Endothelial cell of umbilical vein (primary cell): ENCODE measurements around the gene ACE. TPM values are rescaled to one million over a fixed set of nuclear protein-coding genes. Genes with fewer than 3 reads are reported as not detected.
"Not testable (repeated sequence)": the region's sequence is repeated elsewhere in the genome, so short reads cannot be mapped to it uniquely, and the experiment has no call there.

Experiments
- BruUV-seq: library from RNA; stranded (reverse); fragments of 400-500 nt; replicated peaks from 2 replicates; lab custom pipeline; 2021; lab: Mats Ljungman, UMichigan
- CTCF ChIA-PET: fragments of 300-600, 350-600 bp; sonication (Branson Sonifier 250); formaldehyde crosslinking; loops from one replicate; lab custom pipeline; 2021; ENCODE audit warnings: antibody characterized with exemption, inconsistent platforms; lab: Charles Lee
- POLR2A ChIA-PET: fragments of 300-600, 350-600 bp; sonication (Branson Sonifier 250); formaldehyde crosslinking; loops from one replicate; lab custom pipeline; 2021; ENCODE audit warnings: antibody characterized with exemption, inconsistent platforms; lab: Charles Lee
- DNase-seq: peaks from one replicate; pipeline ENCODE4 v3.0.0-alpha.2; 2011; ENCODE audit warnings: low read depth, low spot score
- FAIRE-seq: peaks from 2 replicates; lab custom pipeline; 2011; peaks lifted over from hg19 to GRCh38; lab: Jason Lieb, UNC
- H2AFZ ChIP-seq: 2 replicates; pipeline ENCODE4 v1.6.0; 2012; ENCODE audit warnings: low read depth, low read length, control low read depth, inconsistent platforms
- H3K27ac ChIP-seq: 2 replicates; pipeline ENCODE4 v1.5.1; 2011; ENCODE audit warnings: low read depth, mild to moderate bottlenecking, control low read depth, low read length, moderate library complexity; ENCODE audit not compliant: insufficient read depth
- H3K27me3 ChIP-seq, 2 experiments: 2 replicates each; pipeline versions ENCODE4 v1.6.0 to v1.6.1; 2011; ENCODE audit warnings: low read length in 2 of 2, mixed read lengths in 1 of 2; ENCODE audit not compliant: control insufficient read depth in 2 of 2, insufficient read depth in 2 of 2
- H3K36me3 ChIP-seq, 2 experiments: 2 replicates in 1 of 2; 3 replicates in 1 of 2; pipeline ENCODE4 v1.5.1; 2011; ENCODE audit warnings: low read length in 2 of 2, mild to moderate bottlenecking in 1 of 2, moderate library complexity in 1 of 2; ENCODE audit not compliant: control insufficient read depth in 2 of 2, insufficient read depth in 2 of 2; ENCODE audit errors: extremely low read depth in 1 of 2
- H3K4me1 ChIP-seq: 3 replicates; pipeline ENCODE4 v1.5.1; 2011; ENCODE audit warnings: mild to moderate bottlenecking, low read length; ENCODE audit not compliant: control insufficient read depth, insufficient read depth; ENCODE audit errors: extremely low read depth
- H3K4me2 ChIP-seq: 2 replicates; pipeline ENCODE4 v1.6.1; 2011; ENCODE audit warnings: low read length, control low read depth, mixed read lengths; ENCODE audit not compliant: insufficient read depth
- H3K4me3 ChIP-seq, 3 experiments: fragments of 200-600 bp in 1 of 3; sonication (generic), shearing (Covaris generic) in 1 of 3; replicated peaks in 1 of 3; 2 replicates each; pipeline ENCODE4 v1.5.1; 2011 to 2016; ENCODE audit warnings: control low read depth in 3 of 3, low read length in 3 of 3, mild to moderate bottlenecking in 2 of 3, inconsistent platforms in 1 of 3, low read depth in 1 of 3, moderate library complexity in 1 of 3; ENCODE audit not compliant: insufficient read depth in 1 of 3
- H3K79me2 ChIP-seq: 2 replicates; pipeline ENCODE4 v1.6.0; 2012; ENCODE audit warnings: low read length, inconsistent platforms; ENCODE audit not compliant: control insufficient read depth, insufficient read depth
- H3K9ac ChIP-seq: replicated peaks from 2 replicates; pipeline ENCODE3; 2011; ENCODE audit warnings: low read length, control low read depth; ENCODE audit not compliant: insufficient read depth; ENCODE audit errors: extremely low read depth
- H3K9me1 ChIP-seq: replicated peaks from 3 replicates; pipeline ENCODE4 v1.6.0; 2011; ENCODE audit warnings: mild to moderate bottlenecking, low read length; ENCODE audit not compliant: control insufficient read depth, insufficient read depth; ENCODE audit errors: extremely low read depth
- H3K9me3 ChIP-seq: replicated peaks from 2 replicates; pipeline ENCODE4 v1.5.1; 2012; ENCODE audit warnings: low read length, inconsistent platforms; ENCODE audit not compliant: control insufficient read depth, insufficient read depth
- H4K20me1 ChIP-seq: replicated peaks from 2 replicates; pipeline ENCODE3; 2011; ENCODE audit warnings: mild to moderate bottlenecking, low read length; ENCODE audit not compliant: control insufficient read depth, insufficient read depth; ENCODE audit errors: extremely low read depth
- EZH2 ChIP-seq: IDR thresholded peaks from 2 replicates; pipeline ENCODE4 v1.6.1; 2012; ENCODE audit warnings: borderline replicate concordance, low read depth, mild to moderate bottlenecking, moderate library complexity, low read length, inconsistent platforms; ENCODE audit not compliant: severe bottlenecking
- FOS ChIP-seq: IDR thresholded peaks from 2 replicates; pipeline ENCODE4 v1.6.1; 2011; ENCODE audit warnings: mild to moderate bottlenecking, low read length, moderate library complexity, borderline replicate concordance; ENCODE audit not compliant: insufficient read depth
- GATA2 ChIP-seq: IDR thresholded peaks from 2 replicates; pipeline ENCODE4 v1.7.0; 2011; ENCODE audit warnings: low read depth, mild to moderate bottlenecking, moderate library complexity, mixed read lengths, low read length; ENCODE audit not compliant: insufficient read length, insufficient read depth
- JUN ChIP-seq: IDR thresholded peaks from 2 replicates; pipeline ENCODE4 v1.6.1; 2011; ENCODE audit warnings: borderline replicate concordance, low read depth; ENCODE audit not compliant: insufficient read length, insufficient read depth
- MYC ChIP-seq: IDR thresholded peaks from one replicate; pipeline ENCODE4 v1.6.1; 2011; ENCODE audit warnings: mild to moderate bottlenecking, low read depth, low read length
- POLR2A ChIP-seq: IDR thresholded peaks from 2 replicates; pipeline ENCODE4 v1.6.1; 2012; ENCODE audit warnings: low read depth, mild to moderate bottlenecking, control low read depth, low read length
- POLR2AphosphoS5 ChIP-seq: IDR thresholded peaks from 2 replicates; pipeline ENCODE4 v1.6.1; 2012; ENCODE audit warnings: low read depth, mild to moderate bottlenecking, control low read depth, low read length, moderate library complexity; ENCODE audit not compliant: insufficient read depth
- dilution Hi-C: fragments of 300-500 bp; cut with MboI; formaldehyde crosslinking; loops from one replicate; pipeline ENCODE4 v1.15.0; 2019; ENCODE audit warnings: low sequenced_read_pairs; ENCODE audit not compliant: extremely low pct_ligation_motif_present
- intact Hi-C: fragments of 100-400 bp; cut with micrococcal nuclease; formaldehyde crosslinking; loops from one replicate; pipeline ENCODE4 v1.10.0; 2022
- polyA plus RNA-seq, 4 experiments: library from polyadenylated mRNA; depleted of rRNA in 3 of 4; stranded (reverse) in 3 of 4; unstranded in 1 of 4; fragments of >200 nt; gene quantifications; 2 replicates each; pipeline versions ENCODE4 v1.2.1 to v1.2.3, GENCODE V29; 2011 to 2012; ENCODE audit warnings: missing spikeins in 1 of 4
- total RNA-seq: library from RNA; stranded (reverse); gene quantifications from 2 replicates; pipeline ENCODE4 v1.2.3, GENCODE V29; 2021
- TF ChIP-seq, protein P1 (sequence below): IDR thresholded peaks from 2 replicates; pipeline ENCODE4 v1.6.1; 2011; ENCODE audit not compliant: insufficient read depth, insufficient read length
- TF ChIP-seq, protein P2 (sequence below), 2 donors: IDR thresholded peaks; 1 replicate in 1 of 2; 2 replicates in 1 of 2; pipeline ENCODE4 v1.5.1; 2011; ENCODE audit warnings: low read length in 2 of 2, mild to moderate bottlenecking in 2 of 2, moderate library complexity in 2 of 2, control low read depth in 1 of 2, inconsistent platforms in 1 of 2, low read depth in 1 of 2; ENCODE audit not compliant: insufficient read depth in 1 of 2; ENCODE audit errors: extremely low read depth in 1 of 2

ACE gene
- total and polyA plus RNA-seq, 2 donors (not counting 3 experiments of a cell fraction or from before 2014, with no cell fraction given) = 63.4 to 207 TPM

DNA sequence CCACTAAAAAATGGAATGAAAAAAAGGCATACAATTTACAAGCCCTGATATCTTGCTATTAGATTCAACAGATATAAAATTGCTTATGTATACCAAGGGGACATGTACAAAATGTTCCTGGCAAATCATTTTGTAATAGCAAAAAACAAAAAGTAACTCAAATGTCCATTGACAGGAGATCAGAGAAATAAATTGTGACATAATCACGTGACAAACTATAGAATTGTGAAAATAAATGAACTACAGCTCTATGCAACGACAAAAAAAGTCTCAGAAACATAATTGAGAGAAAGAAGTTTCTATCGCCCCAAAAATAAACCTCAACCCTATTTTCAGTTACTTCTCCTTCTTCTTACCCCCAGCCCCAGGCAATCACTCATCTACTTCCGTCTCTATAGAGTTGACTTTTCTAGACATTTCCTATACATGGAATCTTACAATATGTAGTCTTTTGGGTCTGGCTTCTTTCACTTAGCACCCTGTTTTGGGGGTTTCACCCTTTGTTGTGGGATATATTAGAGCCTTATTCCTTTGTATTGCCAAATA, 12.1 kb upstream of the ACE start:
- dilution Hi-C loops (no loop called here), intact Hi-C loops (no loop called here)
- H3K4me1 ChIP-seq = peaks cover 6% of the 10 kb centered on the region
- H3K4me2 ChIP-seq = no peak overlapping the region
- no peak overlapping the region for H2AFZ ChIP-seq
- H3K9ac ChIP-seq = no peak overlapping the region
- BruUV-seq = no TSS peak
- no peaks in the 10 kb centered on the region for H3K9me1 ChIP-seq
- no peaks in the 10 kb centered on the region for H4K20me1 ChIP-seq
- no peak for TF ChIP-seq FOS
- no peak for TF ChIP-seq GATA2
- TF ChIP-seq, protein P1, sequence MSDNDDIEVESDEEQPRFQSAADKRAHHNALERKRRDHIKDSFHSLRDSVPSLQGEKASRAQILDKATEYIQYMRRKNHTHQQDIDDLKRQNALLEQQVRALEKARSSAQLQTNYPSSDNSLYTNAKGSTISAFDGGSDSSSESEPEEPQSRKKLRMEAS = no peak
- TF ChIP-seq POLR2AphosphoS5 = no peak
- TF ChIP-seq MYC = no peak
- TF ChIP-seq, protein P2, sequence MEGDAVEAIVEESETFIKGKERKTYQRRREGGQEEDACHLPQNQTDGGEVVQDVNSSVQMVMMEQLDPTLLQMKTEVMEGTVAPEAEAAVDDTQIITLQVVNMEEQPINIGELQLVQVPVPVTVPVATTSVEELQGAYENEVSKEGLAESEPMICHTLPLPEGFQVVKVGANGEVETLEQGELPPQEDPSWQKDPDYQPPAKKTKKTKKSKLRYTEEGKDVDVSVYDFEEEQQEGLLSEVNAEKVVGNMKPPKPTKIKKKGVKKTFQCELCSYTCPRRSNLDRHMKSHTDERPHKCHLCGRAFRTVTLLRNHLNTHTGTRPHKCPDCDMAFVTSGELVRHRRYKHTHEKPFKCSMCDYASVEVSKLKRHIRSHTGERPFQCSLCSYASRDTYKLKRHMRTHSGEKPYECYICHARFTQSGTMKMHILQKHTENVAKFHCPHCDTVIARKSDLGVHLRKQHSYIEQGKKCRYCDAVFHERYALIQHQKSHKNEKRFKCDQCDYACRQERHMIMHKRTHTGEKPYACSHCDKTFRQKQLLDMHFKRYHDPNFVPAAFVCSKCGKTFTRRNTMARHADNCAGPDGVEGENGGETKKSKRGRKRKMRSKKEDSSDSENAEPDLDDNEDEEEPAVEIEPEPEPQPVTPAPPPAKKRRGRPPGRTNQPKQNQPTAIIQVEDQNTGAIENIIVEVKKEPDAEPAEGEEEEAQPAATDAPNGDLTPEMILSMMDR (IDR thresholded peaks at IDR 0.05; ENCODE audit: extremely low read depth in 1 of 2, insufficient read depth in 1 of 2, low read depth in 1 of 2, low read length in 2 of 2) = no peak
- no peak for TF ChIP-seq EZH2
- TF ChIP-seq POLR2A = no peak
- TF ChIP-seq JUN = no peak
- H3K27ac ChIP-seq = no peak overlapping the region
- DNase-seq (no peak), FAIRE-seq (no peak)
- no peak overlapping the region for H3K4me3 ChIP-seq
- H3K9me3 ChIP-seq = no peaks in the 10 kb centered on the region
- POLR2A ChIA-PET = no interaction called here
- H3K79me2 ChIP-seq = no peaks in the 10 kb centered on the region
- CTCF ChIA-PET = no interaction called here
- no peaks in the 10 kb centered on the region for H3K36me3 ChIP-seq
- H3K27me3 ChIP-seq = no peaks in the 10 kb centered on the region

DNA sequence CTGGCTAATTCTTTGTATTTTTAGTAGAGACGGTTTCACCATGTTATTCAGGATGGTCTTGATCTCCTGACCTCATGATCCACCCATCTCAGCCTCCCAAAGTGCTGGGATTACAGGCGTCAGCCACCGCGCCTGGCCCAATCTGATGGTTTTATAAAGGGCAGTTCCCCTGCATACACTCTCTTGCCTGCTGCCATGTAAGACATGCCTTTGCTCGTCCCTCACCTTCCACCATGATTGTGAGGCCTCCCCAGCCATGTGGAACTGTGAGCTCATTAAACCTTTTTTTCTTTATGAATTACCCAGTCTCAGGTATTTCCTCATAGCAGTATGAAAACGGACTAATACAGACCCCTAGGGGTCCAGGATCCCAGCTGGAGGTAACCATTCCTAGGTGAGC, 8.8 kb upstream of the ACE start:
- H4K20me1 ChIP-seq, H3K4me3 ChIP-seq, DNase-seq, H2AFZ ChIP-seq, FAIRE-seq, intact Hi-C loops, dilution Hi-C loops, H3K9me1 ChIP-seq, H3K27me3 ChIP-seq, H3K79me2 ChIP-seq, H3K9me3 ChIP-seq, H3K4me2 ChIP-seq, H3K27ac ChIP-seq, POLR2A ChIA-PET, H3K9ac ChIP-seq, H3K36me3 ChIP-seq, BruUV-seq, H3K4me1 ChIP-seq: not testable (repeated sequence)
- CTCF ChIA-PET = interaction anchor here (2.2 to 4.1 kb wide), 2 partner anchors 10 to 17 kb away, joined by 4 to 31 read pairs; partner anchors contain the start of gene ACE
